Activated CD8-positive, alpha-beta memory T cell treated with anti-CD3 and anti-CD28 coated beads for 36 hours (primary cell): ENCODE results near the gene SNAP47. TPM values are rescaled to one million over a fixed set of nuclear protein-coding genes. Genes with fewer than 3 reads are reported as not detected.

Experiments
- CTCF ChIA-PET: fragments of 350-600 bp; sonication (Branson Sonifier 250); formaldehyde crosslinking; loops from one replicate; lab custom pipeline; 2021; ENCODE audit warnings: antibody characterized with exemption; lab: Charles Lee
- POLR2A ChIA-PET: fragments of 350-600 bp; sonication (Branson Sonifier 250); formaldehyde crosslinking; loops from one replicate; lab custom pipeline; 2021; ENCODE audit warnings: antibody characterized with exemption; lab: Charles Lee
- total RNA-seq, 2 experiments: library from RNA; stranded (reverse); gene quantifications; one replicate each; pipeline ENCODE4 v1.2.3, GENCODE V29; 2021

The SNAP47 gene
- total RNA-seq, 2 experiments from 2014 or later, result 25.5 to 27.6 TPM

GRCh38 chr1:227774821-227775661, 39.8 kb downstream of the SNAP47 start:
- POLR2A ChIA-PET, result no interaction called here
- CTCF ChIA-PET, result interaction anchor here (0.7 kb wide), 1 partner anchor 173 kb away, joined by 3 read pairs; the partner anchor contains the start of gene WNT9A

- ChIA-PET CTCF (interaction anchor here (0.8 kb wide), 1 partner anchor 15 kb away, joined by 3 read pairs; no protein-coding TSS in a partner anchor), POLR2A (no interaction called here)
Observed at GRCh38 chr1:227775841-227776240, 40.6 kb downstream of the SNAP47 start.

- CTCF ChIA-PET, result interaction anchor here (0.8 kb wide), 1 partner anchor 15 kb away, joined by 3 read pairs; no protein-coding TSS in a partner anchor
- POLR2A ChIA-PET, result no interaction called here
Observed at GRCh38 chr1:227776331-227776771, 41.1 kb downstream of the SNAP47 start.

GRCh38 chr1:227777156-227777555, 41.9 kb downstream of the SNAP47 start:
- POLR2A ChIA-PET, result no interaction called here
- CTCF ChIA-PET, result no interaction called here

- CTCF ChIA-PET, result interaction anchor here (1.6 kb wide), 1 partner anchor 15 kb away, joined by 4 read pairs; no protein-coding TSS in a partner anchor
Observed at GRCh38 chr1:227777646-227778045, 42.4 kb downstream of the SNAP47 start.

GRCh38 chr1:227778401-227778947, 43.2 kb downstream of the SNAP47 start:
- ChIA-PET POLR2A (no interaction called here), CTCF (interaction anchor here (1.6 kb wide), 1 partner anchor 15 kb away, joined by 4 read pairs; no protein-coding TSS in a partner anchor)

More at GRCh38 chr1:227777646-227778045, 42.4 kb downstream of the SNAP47 start:
- POLR2A ChIA-PET, result no interaction called here

GRCh38 chr1:227779021-227779441, 43.8 kb downstream of the SNAP47 start:
- ChIA-PET POLR2A (no interaction called here), CTCF (interaction anchor here (1.6 kb wide), 1 partner anchor 16 kb away, joined by 4 read pairs; no protein-coding TSS in a partner anchor)

GRCh38 chr1:227779685-227780084, 44.5 kb downstream of the SNAP47 start:
- CTCF ChIA-PET, result interaction anchor here (0.6 kb wide), 1 partner anchor 174 kb away, joined by 3 read pairs; no protein-coding TSS in a partner anchor
- POLR2A ChIA-PET, result no interaction called here

- CTCF ChIA-PET, result interaction anchor here (0.6 kb wide), 1 partner anchor 173 kb away, joined by 3 read pairs; no protein-coding TSS in a partner anchor
- POLR2A ChIA-PET, result no interaction called here
Observed at GRCh38 chr1:227780101-227781044, 45.1 kb downstream of the SNAP47 start.

GRCh38 chr1:227781314-227781930, 46.2 kb downstream of the SNAP47 start:
- CTCF ChIA-PET, result interaction anchor here (0.6 kb wide), 1 partner anchor 22 kb away, joined by 3 read pairs; no protein-coding TSS in a partner anchor
- POLR2A ChIA-PET, result no interaction called here

GRCh38 chr1:227782226-227782625, 47.0 kb downstream of the SNAP47 start:
- POLR2A ChIA-PET, result no interaction called here
- CTCF ChIA-PET, result no interaction called here

- CTCF ChIA-PET, result no interaction called here
- POLR2A ChIA-PET, result no interaction called here
Observed at GRCh38 chr1:227785094-227785804, 50.0 kb downstream of the SNAP47 start.

GRCh38 chr1:227785805-227786671, 50.8 kb downstream of the SNAP47 start:
- ChIA-PET POLR2A (no interaction called here), CTCF (no interaction called here)

- ChIA-PET CTCF (interaction anchor here (1.1 kb wide), 1 partner anchor 24 kb away, joined by 3 read pairs; no protein-coding TSS in a partner anchor), POLR2A (interaction anchor here (1.2 to 1.3 kb wide), 2 partner anchors 21 to 244 kb away, joined by 3 to 4 read pairs; no protein-coding TSS in a partner anchor)
Observed at GRCh38 chr1:227786673-227787512, 51.7 kb downstream of the SNAP47 start.

GRCh38 chr1:227787513-227788270, 52.5 kb downstream of the SNAP47 start:
- ChIA-PET CTCF (interaction anchor here (1.1 to 1.2 kb wide), 2 partner anchors 21 to 25 kb away, joined by 3 to 4 read pairs; no protein-coding TSS in a partner anchor), POLR2A (interaction anchor here (1.0 to 1.3 kb wide), 4 partner anchors 14 to 245 kb away, joined by 3 to 4 read pairs (median 4); no protein-coding TSS in a partner anchor)
